SK-N-SH treated with all-trans-retinoic acid at 6 μM for 48 hours (cell line): ENCODE measurements around the gene DLG5.

Experiments used
- ARNTL ChIP-seq: fragments of 450-650 bp; formaldehyde crosslinking; IDR thresholded peaks from 2 replicates; pipeline ENCODE4 v1.5.0; 2020; ENCODE audit warnings: low read depth, mild to moderate bottlenecking, moderate library complexity, borderline replicate concordance
- CSRNP3 ChIP-seq: fragments of 250-450 bp; sonication (Bioruptor Pico); IDR thresholded peaks from 2 replicates; pipeline ENCODE4 v1.5.1; 2021; ENCODE audit warnings: mild to moderate bottlenecking, moderate library complexity
- ESRRG ChIP-seq: fragments of 250-450 bp; sonication (Bioruptor Pico); IDR thresholded peaks from 2 replicates; pipeline ENCODE4 v1.6.1; 2021; ENCODE audit warnings: mild to moderate bottlenecking
- POU6F1 ChIP-seq: fragments of 250-450 bp; sonication (Bioruptor Pico); IDR thresholded peaks from 2 replicates; pipeline ENCODE4 v1.8.0; 2021; ENCODE audit warnings: low read depth, mild to moderate bottlenecking, moderate library complexity, borderline replicate concordance
- TOX ChIP-seq: fragments of 250-450 bp; sonication (Bioruptor Pico); IDR thresholded peaks from 2 replicates; pipeline ENCODE4 v1.8.0; 2021; ENCODE audit warnings: mild to moderate bottlenecking, moderate library complexity, borderline replicate concordance
- ZC3H10 ChIP-seq: fragments of 250-450 bp; sonication (Bioruptor Pico); IDR thresholded peaks from 2 replicates; pipeline ENCODE4 v1.5.1; 2021; ENCODE audit warnings: mild to moderate bottlenecking, moderate library complexity
- ZFP3 ChIP-seq: fragments of 250-450 bp; sonication (Bioruptor Pico); IDR thresholded peaks from 2 replicates; pipeline ENCODE4 v1.5.0; 2020; ENCODE audit warnings: mild to moderate bottlenecking, moderate library complexity
- ZFP30 ChIP-seq: fragments of 450-650 bp; formaldehyde crosslinking; IDR thresholded peaks from 2 replicates; pipeline ENCODE4 v1.5.0; 2022; ENCODE audit warnings: mild to moderate bottlenecking, moderate library complexity
- ZNF70 ChIP-seq: fragments of 450-650 bp; formaldehyde crosslinking; IDR thresholded peaks from 2 replicates; pipeline ENCODE4 v1.5.0; 2020; ENCODE audit warnings: mild to moderate bottlenecking, moderate library complexity
- TF ChIP-seq, protein P1 (sequence below): fragments of 250-450 bp; sonication (Bioruptor Pico); IDR thresholded peaks from 2 replicates; pipeline ENCODE4 v1.5.1; 2020; ENCODE audit warnings: low read depth, mild to moderate bottlenecking, moderate library complexity

DNA sequence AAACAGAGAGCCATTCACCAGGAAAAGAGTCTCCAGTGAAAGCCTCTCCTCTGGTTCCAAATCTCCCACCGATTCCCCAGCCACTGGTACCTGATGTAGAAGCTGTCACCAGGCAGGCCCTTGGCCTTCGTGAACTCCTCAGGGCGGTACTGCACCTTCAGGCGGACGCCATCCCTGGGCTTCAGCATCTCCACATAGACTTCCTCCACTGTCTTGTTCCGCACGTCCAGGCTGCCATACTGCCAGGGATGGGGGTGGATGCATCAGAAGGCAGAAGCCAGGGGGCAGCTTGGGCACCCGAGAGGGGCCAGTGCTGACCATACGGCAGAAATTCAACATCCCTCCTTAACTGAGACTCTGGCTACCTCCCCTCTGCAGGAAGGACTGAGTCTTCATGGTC lies 118.8 kb downstream of the DLG5 start:
- TF ChIP-seq ARNTL (CRISPR knock-in tag) (no peak), POU6F1 (CRISPR knock-in tag) (no peak), ZC3H10 (CRISPR knock-in tag) (no peak), ESRRG (CRISPR knock-in tag) (no peak), ZNF70 (no peak), TOX (CRISPR knock-in tag) (no peak), ZFP3 (CRISPR knock-in tag) (no peak), ZFP30 (no peak), CSRNP3 (CRISPR knock-in tag) (no peak)
- TF ChIP-seq, protein P1, sequence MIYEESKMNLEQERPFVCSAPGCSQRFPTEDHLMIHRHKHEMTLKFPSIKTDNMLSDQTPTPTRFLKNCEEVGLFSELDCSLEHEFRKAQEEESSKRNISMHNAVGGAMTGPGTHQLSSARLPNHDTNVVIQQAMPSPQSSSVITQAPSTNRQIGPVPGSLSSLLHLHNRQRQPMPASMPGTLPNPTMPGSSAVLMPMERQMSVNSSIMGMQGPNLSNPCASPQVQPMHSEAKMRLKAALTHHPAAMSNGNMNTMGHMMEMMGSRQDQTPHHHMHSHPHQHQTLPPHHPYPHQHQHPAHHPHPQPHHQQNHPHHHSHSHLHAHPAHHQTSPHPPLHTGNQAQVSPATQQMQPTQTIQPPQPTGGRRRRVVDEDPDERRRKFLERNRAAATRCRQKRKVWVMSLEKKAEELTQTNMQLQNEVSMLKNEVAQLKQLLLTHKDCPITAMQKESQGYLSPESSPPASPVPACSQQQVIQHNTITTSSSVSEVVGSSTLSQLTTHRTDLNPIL (CRISPR knock-in tag): no peak
